Measurements from ENCODE around the gene CLIP1.
"Not testable (repeated sequence)": the region's sequence is repeated elsewhere in the genome, so short reads cannot be mapped to it uniquely, and the experiment has no call there.

The CLIP1 gene

DNA sequence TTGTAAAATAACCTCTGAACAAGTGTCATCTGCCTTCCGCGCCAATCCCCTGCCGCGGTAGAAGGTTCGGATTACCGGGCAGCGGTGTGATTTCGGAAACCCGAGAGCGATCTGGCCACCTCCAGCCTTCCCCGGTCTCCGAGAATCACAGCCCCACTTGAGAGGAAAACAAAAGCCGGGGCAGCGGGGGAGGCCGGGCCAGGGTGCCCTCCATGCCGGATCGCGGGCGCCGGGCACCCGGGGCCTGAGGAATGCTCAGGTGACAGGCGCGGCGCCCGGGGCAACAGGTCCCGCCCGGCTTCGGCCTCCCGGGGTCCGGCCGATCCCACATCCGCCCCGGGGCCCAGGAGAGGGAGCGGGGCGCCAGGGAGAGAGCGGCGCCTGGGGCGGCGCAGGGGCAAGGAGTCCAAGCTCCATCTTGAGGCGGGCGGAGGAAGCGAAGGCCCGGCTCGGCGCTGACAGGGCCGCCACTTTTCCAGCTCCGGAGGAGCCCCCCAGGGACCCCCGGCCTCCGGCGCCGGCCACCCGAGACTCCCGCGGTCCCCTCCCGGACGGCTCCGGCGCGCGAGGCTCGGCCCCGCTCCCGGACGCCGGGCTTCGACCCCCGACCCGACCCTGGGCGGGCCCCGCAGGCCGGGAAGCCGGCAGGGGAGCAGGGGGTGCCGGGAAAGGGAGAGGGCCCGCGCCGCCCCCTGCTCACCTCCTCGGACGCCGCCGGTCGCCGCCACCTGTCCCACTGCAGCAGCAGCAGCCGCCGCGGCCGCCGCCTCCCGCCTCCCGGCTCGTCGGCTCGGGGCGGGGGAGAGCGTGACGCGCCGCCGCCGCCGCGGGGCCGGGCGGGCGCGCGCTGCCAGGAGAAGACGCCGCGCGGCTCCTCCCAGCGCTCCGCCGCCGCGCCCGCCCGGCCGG lies at the start of gene CLIP1:
Gene CLIP1, minus strand, starts transcription at position 849 of the 909 bp plus-strand sequence. CDS start 42,217 bp downstream, outside the sequence.
- peak; percentile 69 for DNase-seq (ENCODE audit: low spot score)

DNA sequence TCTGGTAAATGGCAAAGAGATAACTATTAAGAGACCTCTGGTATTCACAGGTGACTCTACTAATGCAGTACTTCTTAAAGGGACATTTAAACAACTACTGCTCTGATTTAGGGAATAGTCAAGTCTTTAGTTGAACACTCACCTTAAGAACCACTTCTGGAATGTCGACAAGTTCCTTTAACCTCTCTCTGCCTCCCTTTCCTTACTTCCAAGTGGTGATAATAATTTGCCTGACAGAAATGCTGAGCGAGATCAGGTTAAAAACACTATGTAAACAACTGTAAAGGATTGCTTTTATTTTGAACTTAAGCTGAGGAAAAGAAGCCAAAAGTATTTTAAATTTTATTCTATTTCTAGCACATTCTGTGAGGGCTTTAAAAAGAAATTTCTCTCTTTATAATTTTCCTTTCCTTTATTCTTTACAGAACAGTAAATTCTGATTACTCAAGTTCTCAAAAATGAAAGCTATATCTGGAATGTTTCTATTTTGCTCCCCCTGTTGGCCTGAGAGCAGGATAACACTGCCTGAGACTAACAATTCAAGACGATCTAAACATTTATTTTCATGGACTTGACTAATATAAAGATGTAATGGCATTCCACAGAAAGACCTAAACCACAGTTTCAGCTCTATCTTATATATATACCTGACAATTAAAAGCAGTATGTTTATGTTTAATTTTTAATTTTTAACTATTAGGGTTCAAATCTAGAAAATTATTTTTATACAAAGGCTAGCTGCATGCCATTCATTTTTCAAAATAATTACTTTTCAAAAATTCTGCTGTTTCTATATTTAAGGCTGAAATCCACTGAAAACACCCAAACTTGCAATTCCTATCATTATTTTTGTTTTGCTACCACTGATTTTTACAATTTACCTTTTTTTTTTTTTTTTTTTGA lies 49.1 kb upstream of the CLIP1 start:
- peak; percentile 52 for DNase-seq (ENCODE audit: low spot score)

GRCh38 chr12:122470576-122470975 lies 48.1 kb upstream of the CLIP1 start:
- DNase-seq (ENCODE audit: low spot score) = not testable (repeated sequence)

DNA sequence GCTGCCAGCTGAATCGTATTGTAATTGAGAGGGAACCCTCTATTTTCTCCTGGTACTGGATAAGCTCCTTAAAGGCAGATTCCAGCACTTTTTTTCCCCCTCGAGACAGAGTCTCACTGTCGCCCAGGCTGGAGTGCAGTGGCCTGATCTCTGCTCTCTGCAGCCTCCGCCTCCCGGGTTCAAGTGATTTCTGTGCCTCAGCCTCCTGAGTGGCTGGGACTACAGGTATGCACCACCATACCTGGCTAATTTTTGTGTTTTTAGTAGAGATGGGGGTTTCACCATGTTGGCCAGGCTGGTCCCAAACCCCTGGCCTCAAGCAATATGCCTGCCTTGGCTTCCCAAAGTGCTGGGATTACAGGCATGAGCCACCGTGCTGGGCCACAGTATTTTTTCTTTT lies 47.4 kb upstream of the CLIP1 start:
- not testable (repeated sequence) for DNase-seq (ENCODE audit: low spot score)

DNA sequence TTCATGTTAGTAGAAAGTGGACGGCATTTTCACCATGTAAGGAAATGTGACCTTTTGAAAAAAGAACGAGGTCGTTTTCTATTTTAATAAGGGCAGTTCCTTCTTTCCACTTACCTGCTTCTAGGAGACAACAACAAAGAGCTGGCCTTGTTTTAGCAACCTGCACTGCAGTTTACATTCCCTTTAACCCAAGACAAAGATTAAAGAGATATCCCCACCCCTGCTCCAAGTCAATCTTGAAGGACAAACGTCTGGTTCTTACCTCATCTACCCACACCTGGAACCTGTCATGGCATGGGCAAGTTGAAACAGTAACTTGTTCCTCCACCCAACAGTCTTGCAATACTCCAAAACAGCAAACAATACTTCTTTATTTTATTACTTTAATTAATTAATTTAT lies 45.5 kb upstream of the CLIP1 start:
- no peak for DNase-seq (ENCODE audit: low spot score)

- DNase-seq (ENCODE audit: low spot score) = peak; percentile 93
Measured at GRCh38 chr12:122464317-122465042, 42.0 kb upstream of the CLIP1 start.

DNA sequence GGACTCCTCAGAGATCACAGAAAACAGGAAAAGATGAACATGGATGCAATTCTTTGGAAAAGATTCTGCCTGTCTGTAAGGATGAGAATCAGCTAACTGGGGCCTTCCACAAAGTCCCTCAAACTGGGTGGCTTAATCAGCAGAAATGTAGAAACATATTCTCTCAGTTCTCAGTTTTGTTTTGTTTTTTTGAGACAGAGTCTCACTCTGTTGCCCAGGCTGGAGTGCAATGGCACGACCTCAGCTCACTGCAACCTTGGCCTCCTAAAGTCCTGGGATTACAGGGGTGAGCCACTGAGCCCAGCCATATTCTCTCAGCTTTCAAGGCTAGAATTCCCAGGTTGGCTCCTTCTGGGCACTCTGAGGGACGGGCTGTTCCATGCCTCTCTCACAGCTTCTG lies 38.2 kb upstream of the CLIP1 start:
- no peak for DNase-seq (ENCODE audit: low spot score)

GRCh38 chr12:122460061-122460460 lies 37.6 kb upstream of the CLIP1 start:
- no peak for DNase-seq (ENCODE audit: low spot score)

DNA sequence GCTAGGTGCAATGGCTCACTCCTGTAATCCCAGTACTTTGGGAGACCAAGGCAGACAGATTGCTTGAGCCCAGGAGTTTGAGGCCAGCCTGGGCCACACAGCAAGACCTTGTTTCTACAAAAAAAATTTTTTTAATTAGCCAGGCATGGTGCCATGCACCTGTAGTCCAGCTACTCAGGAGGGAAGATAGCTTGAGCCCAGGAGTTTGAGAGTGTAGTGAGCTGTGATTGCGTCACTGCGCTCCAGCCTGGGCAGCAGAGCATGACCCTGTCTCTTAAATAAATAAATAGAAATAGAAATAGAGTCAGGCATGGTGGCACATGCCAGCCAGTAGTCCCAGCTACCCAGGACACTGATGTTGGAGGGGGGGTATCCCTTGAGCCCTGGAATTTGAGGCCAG lies 36.7 kb upstream of the CLIP1 start:
- no peak for DNase-seq (ENCODE audit: low spot score)

DNA sequence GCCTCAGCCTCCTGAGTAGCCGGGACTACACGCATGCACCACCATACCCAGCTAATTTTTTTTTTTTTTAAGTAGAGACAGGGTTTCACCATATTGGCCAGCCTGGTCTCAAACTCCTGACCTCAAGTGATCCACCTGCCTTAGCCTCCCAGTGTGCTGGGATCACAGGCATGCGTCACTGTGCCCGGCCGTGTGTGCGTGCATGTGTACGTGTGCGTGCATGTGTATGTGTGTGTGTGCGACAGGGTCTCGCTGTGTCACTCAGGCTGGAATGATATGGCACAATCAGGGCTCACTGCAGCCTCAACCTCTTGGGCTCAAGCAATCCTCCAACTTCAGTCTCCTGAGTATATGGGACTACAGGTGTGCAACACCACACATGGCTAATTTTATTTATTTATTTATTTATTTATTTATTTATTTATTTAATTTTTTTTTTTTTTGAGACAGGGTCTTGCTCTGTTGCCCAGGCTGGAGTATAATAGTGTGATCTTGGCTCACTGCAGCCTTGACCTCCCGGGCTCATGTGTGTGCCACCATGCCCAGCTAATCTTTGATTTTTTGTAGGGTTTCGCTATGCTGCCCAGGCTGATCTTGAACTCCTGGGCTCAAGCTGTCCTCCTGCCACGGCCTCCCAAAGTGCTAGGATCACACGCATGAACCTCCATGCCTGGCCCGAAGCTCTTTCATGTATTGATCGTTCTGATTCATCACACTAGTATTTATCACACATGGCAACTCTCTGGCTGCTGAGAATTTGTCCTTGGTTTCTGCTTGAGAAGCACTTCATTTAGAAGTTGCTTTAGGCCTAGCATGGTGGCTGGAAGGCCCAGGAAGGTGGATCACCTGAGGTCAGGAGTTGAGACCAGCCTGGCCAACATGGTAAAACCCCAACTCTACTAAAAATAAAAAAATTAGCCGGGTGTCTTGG lies 35.9 kb upstream of the CLIP1 start:
- DNase-seq (ENCODE audit: low spot score) = no peak

DNA sequence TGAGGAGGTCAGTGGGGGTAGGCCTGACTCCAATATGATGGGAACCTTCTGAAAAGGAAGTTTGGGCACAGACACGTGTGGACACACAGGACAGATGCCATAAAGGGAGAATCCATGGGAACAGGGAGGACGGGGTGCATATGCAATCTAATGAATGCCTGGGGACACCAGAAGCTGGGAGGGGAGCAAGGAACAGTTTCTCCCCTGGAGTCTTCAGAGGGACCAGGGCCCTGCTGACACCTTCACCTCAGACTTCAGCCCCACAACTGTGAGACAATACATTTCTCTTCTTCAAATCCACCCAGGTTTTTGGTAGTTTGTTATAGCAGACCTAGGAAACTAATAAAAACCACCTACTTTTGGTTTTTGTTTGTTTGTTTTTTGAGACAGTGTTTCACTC lies 35.2 kb upstream of the CLIP1 start:
- no peak for DNase-seq (ENCODE audit: low spot score)

- no peak for DNase-seq (ENCODE audit: low spot score)
Measured at GRCh38 chr12:122454739-122455138, 32.3 kb upstream of the CLIP1 start.

GRCh38 chr12:122454250-122454721 lies 31.8 kb upstream of the CLIP1 start:
- DNase-seq (ENCODE audit: low spot score) = no peak

DNA sequence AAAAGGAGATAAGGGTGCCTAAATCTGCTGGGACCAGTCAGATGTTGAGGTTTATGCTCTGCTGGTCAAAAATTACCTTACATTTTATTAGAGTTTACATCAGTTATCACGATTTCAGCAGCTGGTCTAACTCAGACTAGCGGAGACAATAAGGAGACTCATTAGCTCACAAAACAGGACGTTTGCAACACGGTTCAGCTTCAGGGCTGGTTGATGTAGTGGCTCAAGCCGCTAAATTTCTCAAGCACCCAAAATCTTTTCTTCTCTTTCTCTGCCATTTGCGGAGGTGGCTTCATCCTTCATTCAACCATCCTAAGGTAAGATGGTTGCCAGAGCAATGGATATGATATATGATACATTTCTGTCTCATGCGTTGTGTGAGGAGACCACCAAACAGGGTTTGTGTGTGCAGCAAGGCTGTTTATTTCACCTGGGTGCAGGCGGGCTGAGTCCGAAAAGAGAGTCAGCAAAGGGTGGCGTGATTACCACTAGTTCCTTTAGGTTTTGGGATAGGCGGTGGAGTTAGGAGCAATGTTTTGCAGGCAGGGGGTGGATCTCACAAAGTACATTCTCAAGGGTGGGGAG lies 30.3 kb upstream of the CLIP1 start:
- DNase-seq (ENCODE audit: low spot score) = no peak

- peak; percentile 37 for DNase-seq (ENCODE audit: low spot score)
Measured at GRCh38 chr12:122449317-122449716, 26.8 kb upstream of the CLIP1 start.

DNA sequence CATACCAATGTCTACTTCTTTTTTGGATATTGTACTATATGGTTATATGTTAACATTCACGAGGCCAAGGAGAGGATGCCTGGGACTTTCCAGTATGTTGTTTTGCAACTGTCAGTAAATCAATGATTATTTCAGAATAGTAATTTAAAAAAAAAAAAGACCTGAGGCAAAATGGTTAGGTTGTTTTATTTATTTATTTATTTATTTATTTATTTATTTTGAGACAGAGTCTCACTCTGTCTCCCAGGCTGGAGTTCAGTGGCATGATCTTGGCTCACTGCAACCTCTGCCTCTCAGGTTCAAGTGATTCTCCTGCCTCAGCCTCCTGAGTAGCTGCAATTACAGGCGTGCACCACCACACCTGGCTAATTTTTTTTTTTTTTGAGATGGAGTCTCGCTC lies 25.4 kb upstream of the CLIP1 start:
- not testable (repeated sequence) for DNase-seq (ENCODE audit: low spot score)

- DNase-seq (ENCODE audit: low spot score) = not testable (repeated sequence)
Measured at GRCh38 chr12:122446390-122446789, 23.9 kb upstream of the CLIP1 start.

DNA sequence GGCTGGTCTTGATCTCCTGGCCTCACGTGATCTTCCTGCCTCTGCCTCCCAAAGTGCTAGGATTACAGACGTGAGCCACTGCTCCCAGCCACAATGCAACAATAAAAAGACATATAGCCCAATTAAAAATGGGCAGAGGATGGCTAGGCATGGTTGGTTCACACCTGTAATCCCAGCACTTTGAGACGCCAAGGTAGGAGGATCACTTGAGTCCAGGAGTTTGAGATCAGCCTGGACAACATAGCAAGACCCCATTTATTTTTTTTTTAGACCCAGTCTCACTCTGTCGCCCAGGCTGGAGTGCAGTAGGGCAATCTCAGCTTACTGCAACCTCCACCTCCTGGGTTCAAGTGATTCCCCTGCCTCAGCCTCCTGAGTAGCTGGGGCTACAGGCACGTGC lies 21.6 kb upstream of the CLIP1 start:
- DNase-seq (ENCODE audit: low spot score) = not testable (repeated sequence)

DNA sequence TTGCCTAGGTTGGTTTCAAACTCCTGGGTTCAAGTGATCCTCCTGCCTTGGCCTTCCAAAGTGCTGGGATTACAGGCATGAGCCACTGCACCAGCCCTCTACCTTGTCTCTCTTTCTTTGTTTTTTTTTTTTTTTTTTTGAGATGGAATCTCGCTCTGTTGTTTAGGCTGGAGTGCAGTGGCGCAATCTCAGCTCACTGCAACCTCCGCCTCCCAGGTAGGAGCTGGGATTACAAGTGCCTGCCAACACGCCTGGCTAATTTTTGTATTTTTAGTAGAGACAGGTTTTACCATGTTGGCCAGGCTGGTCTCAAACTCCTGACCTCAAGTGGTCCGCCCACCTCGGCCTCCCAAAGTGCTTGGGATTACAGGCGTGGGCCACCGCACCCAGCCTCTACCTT lies 16.4 kb upstream of the CLIP1 start:
- DNase-seq (ENCODE audit: low spot score) = not testable (repeated sequence)

DNA sequence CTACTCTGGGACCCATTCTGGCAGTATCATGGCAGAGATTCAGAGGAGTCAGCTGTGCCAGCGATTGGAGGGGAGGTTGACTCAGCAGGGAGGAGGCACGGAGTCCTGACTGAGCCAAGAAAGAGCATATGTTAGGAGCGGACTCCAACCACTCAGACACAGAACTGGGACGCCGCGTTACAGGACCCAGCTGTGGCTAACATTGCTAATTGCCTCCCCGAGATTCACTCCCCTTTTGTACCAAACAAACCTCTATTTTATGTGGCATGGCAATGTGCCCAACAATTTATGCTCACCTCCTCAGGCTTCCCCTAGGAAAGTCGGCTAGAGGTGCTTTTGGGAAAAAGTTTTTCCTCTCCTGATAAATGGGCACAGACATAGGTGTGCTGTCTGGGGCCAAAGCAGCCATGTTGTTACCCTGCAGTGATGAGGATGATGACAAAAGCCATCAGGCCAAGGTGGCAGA lies 15.2 kb upstream of the CLIP1 start:
- peak; percentile 91 for DNase-seq (ENCODE audit: low spot score)

All from AG08395 (cell line).